Nephron progenitor cell (in vitro differentiated cells): ENCODE measurements around the gene BRAF.
A peak's percentile ranks its signal among the peaks of the same experiment; 100 is the strongest.

ENCODE experiments used
- DNase-seq: peaks from one replicate; pipeline ENCODE4 v3.0.0; 2021
- H3K27ac Mint-ChIP-seq: 2 replicates; pipeline ENCODE4 v1.8.0; 2021; ENCODE audit warnings: mild to moderate bottlenecking, moderate library complexity, mixed read lengths
- H3K27me3 Mint-ChIP-seq: 2 replicates; pipeline ENCODE4 v1.8.0; 2021; ENCODE audit warnings: mild to moderate bottlenecking, low read depth, mixed read lengths; ENCODE audit not compliant: poor library complexity
- H3K36me3 Mint-ChIP-seq: 2 replicates; pipeline ENCODE4 v1.8.0; 2021; ENCODE audit warnings: low read depth, mixed read lengths
- H3K4me1 Mint-ChIP-seq: 2 replicates; pipeline ENCODE4 v1.8.0; 2021; ENCODE audit warnings: mixed read lengths
- H3K4me3 Mint-ChIP-seq: 2 replicates; pipeline ENCODE4 v1.8.0; 2021; ENCODE audit warnings: mild to moderate bottlenecking, moderate library complexity, mixed read lengths
- H3K9me3 Mint-ChIP-seq: 2 replicates; pipeline ENCODE4 v1.8.0; 2021; ENCODE audit warnings: mild to moderate bottlenecking, moderate library complexity, mixed read lengths
- TF ChIP-seq, protein P1 (sequence below): fragments of 200-600 bp; sonication (generic); IDR thresholded peaks from 2 replicates; pipeline ENCODE4 v1.5.0; 2021; ENCODE audit warnings: antibody characterized with exemption

BRAF gene

DNA sequence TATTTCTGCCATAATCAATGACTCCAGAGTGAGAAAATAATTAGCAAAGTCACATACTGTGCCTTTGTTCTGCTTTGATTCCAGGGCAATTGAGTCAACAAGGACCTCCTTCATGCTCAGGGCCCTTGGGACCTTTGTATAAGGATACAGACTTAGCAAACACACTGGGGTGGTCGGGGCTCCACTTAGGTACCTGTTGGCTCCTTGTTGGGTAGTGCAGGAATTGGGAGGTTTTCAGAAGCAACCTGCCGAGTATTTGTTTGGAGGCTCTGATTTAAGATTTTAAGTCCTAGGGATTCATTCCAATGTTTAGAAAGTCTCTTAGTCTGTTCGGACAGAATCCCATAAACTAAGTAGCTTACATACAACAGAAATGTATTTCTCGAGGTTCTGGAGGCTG is 249.0 kb downstream of the BRAF start:
- no peak for DNase-seq
- TF ChIP-seq, protein P1, sequence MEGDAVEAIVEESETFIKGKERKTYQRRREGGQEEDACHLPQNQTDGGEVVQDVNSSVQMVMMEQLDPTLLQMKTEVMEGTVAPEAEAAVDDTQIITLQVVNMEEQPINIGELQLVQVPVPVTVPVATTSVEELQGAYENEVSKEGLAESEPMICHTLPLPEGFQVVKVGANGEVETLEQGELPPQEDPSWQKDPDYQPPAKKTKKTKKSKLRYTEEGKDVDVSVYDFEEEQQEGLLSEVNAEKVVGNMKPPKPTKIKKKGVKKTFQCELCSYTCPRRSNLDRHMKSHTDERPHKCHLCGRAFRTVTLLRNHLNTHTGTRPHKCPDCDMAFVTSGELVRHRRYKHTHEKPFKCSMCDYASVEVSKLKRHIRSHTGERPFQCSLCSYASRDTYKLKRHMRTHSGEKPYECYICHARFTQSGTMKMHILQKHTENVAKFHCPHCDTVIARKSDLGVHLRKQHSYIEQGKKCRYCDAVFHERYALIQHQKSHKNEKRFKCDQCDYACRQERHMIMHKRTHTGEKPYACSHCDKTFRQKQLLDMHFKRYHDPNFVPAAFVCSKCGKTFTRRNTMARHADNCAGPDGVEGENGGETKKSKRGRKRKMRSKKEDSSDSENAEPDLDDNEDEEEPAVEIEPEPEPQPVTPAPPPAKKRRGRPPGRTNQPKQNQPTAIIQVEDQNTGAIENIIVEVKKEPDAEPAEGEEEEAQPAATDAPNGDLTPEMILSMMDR, result no peak
- Mint-ChIP-seq H3K36me3 (peaks cover 19% of the 10 kb centered on the region), H3K4me1 (peaks cover 39% of the 10 kb centered on the region), H3K27me3 (peaks cover 45% of the 10 kb centered on the region), H3K27ac (no peak overlapping the region), H3K4me3 (no peak overlapping the region), H3K9me3 (no peaks in the 10 kb centered on the region)

DNA sequence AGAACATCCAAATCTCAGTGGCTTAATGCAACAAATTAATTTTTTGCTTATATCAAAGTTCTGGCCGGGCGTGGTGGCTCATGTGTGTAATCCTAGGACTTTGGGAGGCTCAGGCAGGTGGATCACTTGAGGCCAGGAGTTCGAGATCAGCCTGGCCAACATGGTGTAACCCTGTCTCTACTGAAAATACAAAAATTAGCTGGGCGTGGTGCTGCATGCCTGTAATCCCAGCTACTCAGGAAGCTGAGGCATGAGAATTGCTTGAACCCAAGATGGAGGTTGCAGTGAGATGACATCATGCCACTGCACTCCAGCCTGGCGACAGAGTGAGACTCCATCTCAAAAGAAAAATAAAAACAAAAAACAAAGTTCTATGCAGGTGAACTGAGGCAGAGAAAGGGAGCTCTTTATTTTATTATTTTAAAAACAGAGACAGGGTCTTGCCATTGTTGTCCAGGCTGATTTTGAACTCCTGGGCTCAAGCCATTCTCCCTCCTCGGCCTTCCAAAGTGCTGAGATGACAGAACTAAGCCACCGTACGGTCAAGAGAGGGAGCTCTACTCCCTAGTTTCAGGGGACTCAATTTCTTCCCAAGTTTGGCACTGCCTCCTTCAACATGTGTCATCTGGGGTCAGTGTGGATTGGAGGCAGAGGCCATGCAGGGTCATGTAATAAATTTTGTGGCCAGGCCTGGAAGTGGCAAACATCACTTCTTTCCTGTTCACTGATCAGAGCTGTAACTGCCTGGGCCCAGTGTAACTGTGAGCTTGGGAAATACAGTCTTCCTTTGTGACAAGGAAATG is 249.6 kb downstream of the BRAF start:
- H3K36me3 Mint-ChIP-seq, result peaks cover 15% of the 10 kb centered on the region
- peak; percentile 54 for DNase-seq

DNA sequence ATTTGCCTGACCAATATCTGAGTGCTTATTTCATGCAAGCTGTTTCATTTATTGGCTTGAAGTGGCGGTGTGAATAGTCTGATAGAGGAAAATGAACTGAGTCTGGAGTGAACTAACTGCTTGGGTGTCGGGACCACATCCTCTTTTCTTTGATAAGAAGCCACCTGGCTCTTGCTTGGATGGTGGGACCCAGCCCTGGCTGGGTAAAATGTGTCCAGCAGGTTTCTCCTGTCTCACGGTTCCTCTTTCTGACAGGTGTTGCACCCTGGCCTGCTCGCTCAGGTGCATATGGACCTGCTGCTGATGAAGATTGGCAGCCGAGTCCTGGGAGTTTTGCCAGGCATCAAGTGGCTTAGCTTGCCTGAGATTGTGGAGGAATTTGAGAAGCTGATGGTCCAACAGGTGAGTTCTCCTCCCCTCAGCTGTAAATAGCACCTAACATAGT is 250.4 kb downstream of the BRAF start:
- H3K9me3 Mint-ChIP-seq, result no peaks in the 10 kb centered on the region
- peaks cover 46% of the 10 kb centered on the region for H3K4me1 Mint-ChIP-seq
- peaks cover 12% of the 10 kb centered on the region for H3K36me3 Mint-ChIP-seq
- H3K4me3 Mint-ChIP-seq, result peak overlapping the region; percentile 84
- H3K27ac Mint-ChIP-seq, result peak overlapping the region; percentile 22
- no peak for DNase-seq
- peaks cover 44% of the 10 kb centered on the region for H3K27me3 Mint-ChIP-seq
- TF ChIP-seq, protein P1, result no peak

More for the DNA sequence above, 249.6 kb downstream of the BRAF start:
- H3K27ac Mint-ChIP-seq, result peak overlapping the region; percentile 8
- TF ChIP-seq, protein P1, result peak; percentile 48
- peaks cover 45% of the 10 kb centered on the region for H3K4me1 Mint-ChIP-seq
- H3K27me3 Mint-ChIP-seq, result peaks cover 45% of the 10 kb centered on the region
- H3K4me3 Mint-ChIP-seq, result peak overlapping the region; percentile 84
- no peaks in the 10 kb centered on the region for H3K9me3 Mint-ChIP-seq

DNA sequence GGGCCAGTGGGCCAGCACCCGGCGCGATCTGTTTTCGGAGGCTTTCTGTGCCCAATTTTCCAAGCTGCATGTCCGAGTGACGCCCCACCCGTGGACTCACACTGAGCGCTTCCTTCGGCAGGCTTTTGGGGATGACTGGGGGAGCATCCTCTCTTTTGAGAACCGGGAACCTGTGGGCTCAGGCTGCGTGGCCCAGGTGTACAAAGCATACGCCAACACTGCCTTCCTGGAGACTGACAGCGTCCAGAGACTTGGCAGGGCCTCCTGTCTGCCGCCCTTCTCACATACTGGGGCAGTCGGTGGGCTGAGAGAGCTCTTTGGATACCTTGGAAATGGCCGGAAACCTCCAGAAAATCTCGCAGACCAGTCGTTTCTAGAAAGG is 251.0 kb downstream of the BRAF start:
- peaks cover 46% of the 10 kb centered on the region for H3K4me1 Mint-ChIP-seq
- no peaks in the 10 kb centered on the region for H3K9me3 Mint-ChIP-seq
- no peak overlapping the region for H3K27ac Mint-ChIP-seq
- peak overlapping the region; percentile 84 for H3K4me3 Mint-ChIP-seq
- peaks cover 42% of the 10 kb centered on the region for H3K27me3 Mint-ChIP-seq
- no peak for DNase-seq
- H3K36me3 Mint-ChIP-seq, result peaks cover 7% of the 10 kb centered on the region
- TF ChIP-seq, protein P1, result no peak

DNA sequence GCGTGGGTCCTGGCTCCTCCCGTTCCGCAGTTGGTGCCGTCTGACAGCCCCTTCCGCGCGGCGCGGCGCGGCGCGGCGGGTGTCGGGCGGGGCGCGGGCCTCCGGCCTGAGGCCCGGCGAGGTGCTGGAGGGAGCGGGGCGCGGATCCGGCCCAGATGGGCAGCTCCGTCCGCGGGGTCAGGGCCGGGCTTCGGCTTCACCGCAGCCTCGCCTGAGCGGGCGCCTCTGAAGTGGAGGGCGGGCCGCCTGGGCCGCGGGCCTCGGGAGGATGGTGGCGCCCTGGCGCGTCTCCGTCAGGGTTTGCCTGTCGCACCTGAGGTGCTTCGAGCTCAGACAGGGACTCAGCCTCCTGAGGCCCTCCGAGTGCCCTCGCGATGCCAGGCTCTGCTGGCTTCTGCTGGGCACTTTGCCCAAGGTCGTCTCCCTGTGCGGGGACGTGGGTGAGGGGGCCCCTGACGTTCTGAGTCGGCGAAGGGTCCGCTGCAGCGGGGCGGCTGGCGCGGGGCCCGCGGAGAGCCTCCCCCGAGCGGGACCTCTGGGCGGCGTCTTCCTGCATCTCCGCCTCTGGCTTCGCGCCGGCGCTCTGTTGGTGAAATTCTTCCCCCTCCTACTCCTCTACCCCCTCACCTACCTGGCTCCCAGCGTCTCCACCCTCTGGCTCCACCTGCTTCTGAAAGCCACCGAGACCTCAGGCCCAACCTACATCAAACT is 251.5 kb downstream of the BRAF start:
- peaks cover 6% of the 10 kb centered on the region for H3K36me3 Mint-ChIP-seq
- DNase-seq, result peak; percentile 67
- H3K27me3 Mint-ChIP-seq, result peaks cover 42% of the 10 kb centered on the region
- TF ChIP-seq, protein P1, result no peak
- no peak overlapping the region for H3K27ac Mint-ChIP-seq
- H3K4me1 Mint-ChIP-seq, result peaks cover 46% of the 10 kb centered on the region
- H3K9me3 Mint-ChIP-seq, result no peaks in the 10 kb centered on the region
- peak overlapping the region; percentile 84 for H3K4me3 Mint-ChIP-seq
